ENCODE results near the gene TCIRG1.
"Not testable (repeated sequence)": the region's sequence is repeated elsewhere in the genome, so short reads cannot be mapped to it uniquely, and the experiment has no call there.

TCIRG1 gene, protein sequence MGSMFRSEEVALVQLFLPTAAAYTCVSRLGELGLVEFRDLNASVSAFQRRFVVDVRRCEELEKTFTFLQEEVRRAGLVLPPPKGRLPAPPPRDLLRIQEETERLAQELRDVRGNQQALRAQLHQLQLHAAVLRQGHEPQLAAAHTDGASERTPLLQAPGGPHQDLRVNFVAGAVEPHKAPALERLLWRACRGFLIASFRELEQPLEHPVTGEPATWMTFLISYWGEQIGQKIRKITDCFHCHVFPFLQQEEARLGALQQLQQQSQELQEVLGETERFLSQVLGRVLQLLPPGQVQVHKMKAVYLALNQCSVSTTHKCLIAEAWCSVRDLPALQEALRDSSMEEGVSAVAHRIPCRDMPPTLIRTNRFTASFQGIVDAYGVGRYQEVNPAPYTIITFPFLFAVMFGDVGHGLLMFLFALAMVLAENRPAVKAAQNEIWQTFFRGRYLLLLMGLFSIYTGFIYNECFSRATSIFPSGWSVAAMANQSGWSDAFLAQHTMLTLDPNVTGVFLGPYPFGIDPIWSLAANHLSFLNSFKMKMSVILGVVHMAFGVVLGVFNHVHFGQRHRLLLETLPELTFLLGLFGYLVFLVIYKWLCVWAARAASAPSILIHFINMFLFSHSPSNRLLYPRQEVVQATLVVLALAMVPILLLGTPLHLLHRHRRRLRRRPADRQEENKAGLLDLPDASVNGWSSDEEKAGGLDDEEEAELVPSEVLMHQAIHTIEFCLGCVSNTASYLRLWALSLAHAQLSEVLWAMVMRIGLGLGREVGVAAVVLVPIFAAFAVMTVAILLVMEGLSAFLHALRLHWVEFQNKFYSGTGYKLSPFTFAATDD
- total RNA-seq = 137 to 198 (median 155) reads per million in 4 donors

GRCh38 chr11:68038718-68039525, at the start of gene TCIRG1:
TSS of gene TCIRG1 (plus strand) at chr11:68039025. CDS start at chr11:68041272, 2,247 bp downstream.
- DNase-seq = peak; percentile 37 to 73 (median 45)

GRCh38 chr11:67990546-67991346, 48.1 kb upstream of the TCIRG1 start:
- DNase-seq = not testable (repeated sequence)

- not testable (repeated sequence) for DNase-seq
Measured at GRCh38 chr11:67991347-67992121, 47.3 kb upstream of the TCIRG1 start.

DNA sequence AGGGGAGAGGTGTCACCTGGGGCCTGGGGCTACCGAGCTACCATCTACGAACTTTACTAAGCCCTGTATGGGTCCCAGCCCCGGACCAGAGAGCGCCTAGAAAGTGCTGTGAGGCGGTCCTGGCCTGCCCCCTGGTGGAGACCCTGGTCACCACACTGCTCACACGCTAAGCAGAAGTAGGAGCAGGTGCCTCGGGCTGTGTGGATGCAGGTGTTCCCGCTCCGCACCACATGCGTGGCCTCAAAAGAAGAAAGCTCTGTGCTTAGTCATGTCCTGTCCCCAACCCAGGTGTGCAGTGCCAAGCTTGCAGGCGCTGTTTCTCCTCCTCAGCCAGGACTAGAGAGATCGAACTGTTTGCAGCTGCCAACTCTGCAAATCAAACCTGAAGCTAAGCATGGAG, 45.0 kb upstream of the TCIRG1 start:
- peak in 2 of 5 donors; percentile 20 to 48 for DNase-seq

DNA sequence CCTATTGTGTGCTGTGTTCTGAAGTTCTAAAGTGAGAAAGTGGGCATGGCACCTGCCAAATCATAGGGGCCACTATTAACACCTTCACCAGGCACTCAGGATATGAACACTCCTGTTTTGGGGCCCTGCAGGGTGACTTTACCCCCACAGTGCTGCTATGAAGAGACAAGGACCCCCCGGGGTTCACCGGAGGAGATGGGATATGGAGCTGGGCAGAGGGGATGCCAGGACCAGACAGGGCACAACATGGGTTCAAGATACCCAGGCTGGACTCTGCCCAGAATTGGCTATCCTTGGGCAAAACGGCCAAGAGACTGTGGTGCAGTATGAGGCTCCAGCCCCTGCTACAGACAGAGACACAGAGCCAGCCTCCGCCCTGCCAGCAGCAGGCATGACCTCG, 44.4 kb upstream of the TCIRG1 start:
- DNase-seq = not testable (repeated sequence)

- DNase-seq = not testable (repeated sequence)
Measured at GRCh38 chr11:67995129-67995528, 43.7 kb upstream of the TCIRG1 start.

DNA sequence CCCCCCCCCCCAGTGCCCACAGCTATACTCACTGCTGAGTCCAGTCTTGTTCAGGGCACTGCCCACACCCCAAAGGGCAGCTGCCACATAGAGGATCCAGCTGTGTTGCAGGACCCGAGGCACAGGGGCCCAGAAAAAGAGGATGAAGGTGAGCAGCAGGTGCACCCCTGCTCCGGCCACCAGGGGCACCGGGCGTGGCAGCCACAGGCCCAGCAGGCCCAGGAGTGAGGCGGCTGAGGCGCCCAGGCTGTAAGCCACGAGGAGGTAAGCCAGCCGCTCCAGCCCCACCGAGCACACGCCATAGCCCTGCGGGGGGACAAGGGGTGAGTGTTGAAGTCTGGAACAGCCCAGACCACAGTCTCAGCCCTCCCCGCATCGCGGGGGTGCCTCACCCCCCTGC, 43.2 kb upstream of the TCIRG1 start:
- DNase-seq = not testable (repeated sequence)

DNA sequence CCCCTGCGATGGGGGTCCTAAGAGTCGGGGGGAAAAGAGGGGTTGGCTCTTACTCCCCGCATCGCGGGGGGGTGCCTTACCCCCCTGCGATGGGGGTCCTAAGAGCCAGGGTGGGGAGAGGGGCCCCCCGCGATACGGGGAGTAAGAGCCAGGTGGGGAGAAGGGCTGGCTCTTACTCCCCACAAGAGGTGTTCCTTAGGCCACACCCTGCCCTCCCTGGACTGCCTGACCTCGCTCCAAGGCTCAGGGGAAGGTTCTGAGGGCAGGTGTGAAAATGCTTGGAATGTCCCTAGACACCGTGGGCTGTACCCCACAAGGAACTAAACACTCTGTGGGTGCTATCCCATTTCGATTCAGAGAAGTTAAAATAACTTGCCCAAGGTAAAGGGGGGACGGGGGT, 42.8 kb upstream of the TCIRG1 start:
- no peak for DNase-seq

DNA sequence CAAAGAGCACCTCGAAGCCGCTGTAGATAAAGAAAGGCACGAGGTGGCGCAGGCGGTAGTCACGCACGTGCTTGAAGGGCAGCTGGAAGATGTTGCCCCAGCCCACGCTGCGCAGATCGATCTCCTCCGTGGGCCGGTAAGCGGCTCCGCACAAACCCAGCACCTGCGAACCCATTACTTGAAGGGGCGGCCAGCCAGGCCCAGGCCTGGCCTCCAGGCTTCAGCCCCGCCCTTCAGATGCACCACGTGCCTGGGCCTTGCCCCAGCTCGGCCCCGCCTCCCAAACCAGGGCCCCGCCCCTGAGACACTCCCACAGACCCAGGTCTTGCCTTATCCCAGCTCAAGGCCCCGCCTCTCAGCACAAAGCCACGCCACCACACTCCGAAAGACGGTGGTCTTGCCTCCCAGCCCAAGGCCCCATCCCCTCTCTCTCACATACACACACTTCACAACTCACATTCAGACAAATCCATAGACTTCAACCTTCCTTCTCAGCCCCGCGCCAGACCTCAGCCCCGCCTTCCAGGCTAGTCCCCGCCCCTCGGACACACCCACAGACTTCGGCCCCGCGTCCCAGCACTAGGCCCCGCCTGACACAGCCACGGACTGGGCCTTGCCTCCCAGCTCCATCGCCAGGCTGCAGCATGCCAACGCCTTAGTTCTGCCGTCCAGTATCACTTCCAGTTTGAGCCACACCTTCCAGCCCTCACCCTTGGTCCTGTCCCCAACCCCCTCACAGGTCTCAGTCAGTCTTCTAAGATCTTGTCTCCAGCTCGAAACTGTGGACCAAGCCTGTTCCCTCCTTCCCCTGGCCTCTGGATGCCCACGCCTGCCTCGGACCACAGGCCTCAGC, 42.0 kb upstream of the TCIRG1 start:
- peak in 1 of 5 donors; percentile 23 for DNase-seq

GRCh38 chr11:67997475-67997921, 41.3 kb upstream of the TCIRG1 start:
- no peak for DNase-seq

GRCh38 chr11:67998150-67999045, 40.4 kb upstream of the TCIRG1 start:
- peak in 1 of 5 donors; percentile 38 for DNase-seq

GRCh38 chr11:67999201-67999629, 39.6 kb upstream of the TCIRG1 start:
- no peak for DNase-seq

- DNase-seq = no peak
Measured at GRCh38 chr11:67999704-68000103, 39.1 kb upstream of the TCIRG1 start.

GRCh38 chr11:68002575-68002937, 36.3 kb upstream of the TCIRG1 start:
- DNase-seq = no peak

- DNase-seq = peak in 4 of 5 donors; percentile 33 to 55 (median 47)
Measured at GRCh38 chr11:68002938-68003845, 35.6 kb upstream of the TCIRG1 start.

DNA sequence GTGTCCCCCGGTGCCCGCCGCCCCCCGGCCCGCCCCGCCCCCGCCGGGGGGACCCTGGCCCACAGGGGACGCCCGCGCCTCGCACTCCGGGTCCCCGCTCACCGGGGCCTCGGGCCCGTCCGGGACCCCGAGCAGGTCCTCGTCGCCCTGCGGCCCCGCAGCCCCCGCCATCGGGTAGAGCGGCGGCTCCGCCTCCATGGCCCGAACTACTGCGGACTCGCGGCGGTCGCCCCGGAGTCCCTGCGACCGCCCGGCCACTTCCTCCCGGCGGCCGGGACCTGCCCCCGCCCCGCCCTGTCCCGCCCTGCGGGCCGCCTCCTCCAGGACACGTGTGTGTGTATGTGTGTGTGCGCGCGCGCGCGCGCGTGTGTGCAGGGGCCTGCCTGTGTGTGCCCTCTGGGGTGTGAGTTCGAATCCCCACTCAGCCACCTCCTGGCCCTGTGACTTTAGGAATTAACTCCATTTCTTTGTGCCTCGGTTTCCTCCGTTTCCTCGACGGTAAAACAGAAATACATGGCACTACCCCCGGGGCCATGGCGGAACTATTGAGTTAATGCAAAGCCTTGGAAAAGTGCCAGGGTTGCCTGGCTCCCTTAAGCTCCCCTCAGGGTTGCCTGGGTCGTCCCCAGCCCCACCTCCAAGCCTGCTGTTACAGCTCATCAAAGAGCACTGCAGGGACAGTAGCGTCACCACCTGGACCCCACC, 34.8 kb upstream of the TCIRG1 start, which contains the start of gene UNC93B1:
TSS of gene UNC93B1 (minus strand) at position 252 of the 705 bp plus-strand sequence. CDS start at position 198, 54 bp downstream.
- DNase-seq = peak; percentile 57 to 86 (median 60)

Data from T-helper 1 cell (primary cell).